ENCODE data around the gene AFF1. TPM values are rescaled to one million over a fixed set of nuclear protein-coding genes. Genes with fewer than 3 reads are reported as not detected.

The AFF1 gene
- total RNA-seq, 1 experiment from 2014 or later: 93.4 TPM

GRCh38 chr4:86976801-86977485 is 42.1 kb downstream of the AFF1 start:
- Mint-ChIP-seq H3K9me3 (no peaks in the 10 kb centered on the region), H3K4me1 (peaks cover 58% of the 10 kb centered on the region), H3K27ac (no peak overlapping the region; the same call in 1 of the 2 replicates), H3K4me3 (no peak overlapping the region), H3K27me3 (ENCODE audit: low read depth) (no peaks in the 10 kb centered on the region), H3K36me3 (peaks cover 2% of the 10 kb centered on the region)
- TF ChIP-seq EMX1 (CRISPR knock-in tag; IDR thresholded peaks at IDR 0.05): no peak
- TF ChIP-seq MYBL2 (CRISPR knock-in tag; IDR thresholded peaks at IDR 0.05): no peak
- no peak for TF ChIP-seq ELF4 (CRISPR knock-in tag; IDR thresholded peaks at IDR 0.05; ENCODE audit: low read depth)
- TF ChIP-seq NR3C1 (CRISPR knock-in tag; conservative IDR thresholded peaks at IDR 0.05; ENCODE audit: low read depth): no peak
- ChIA-PET POLR2A (no interaction called here), CTCF (no interaction called here)
- DNase-seq (ENCODE audit: low spot score): no peak
- no peak for ATAC-seq

GRCh38 chr4:86977621-86978184 is 42.9 kb downstream of the AFF1 start:
- POLR2A ChIA-PET: no interaction called here
- Mint-ChIP-seq H3K27me3 (ENCODE audit: low read depth) (no peaks in the 10 kb centered on the region), H3K27ac (peak overlapping the region; percentile 89), H3K9me3 (no peaks in the 10 kb centered on the region), H3K4me1 (peaks cover 56% of the 10 kb centered on the region), H3K4me3 (no peak overlapping the region), H3K36me3 (peaks cover 4% of the 10 kb centered on the region)
- CTCF ChIA-PET: interaction anchor here (1.8 kb wide), 1 partner anchor 43 kb away, joined by 5 read pairs; the partner anchor contains the start of gene AFF1
- DNase-seq (ENCODE audit: low spot score): no peak
- ATAC-seq: no peak
- no peak for TF ChIP-seq ATF2 (CRISPR knock-in tag; IDR thresholded peaks at IDR 0.05; ENCODE audit: borderline replicate concordance, low read depth)
- TF ChIP-seq GABPB1 (CRISPR knock-in tag; IDR thresholded peaks at IDR 0.05): peak; percentile 26; the same call in 1 of the 2 replicates

- peak overlapping the region; percentile 80 for H3K27ac Mint-ChIP-seq
- ChIA-PET POLR2A (no interaction called here), CTCF (interaction anchor here (1.8 kb wide), 1 partner anchor 44 kb away, joined by 5 read pairs; the partner anchor contains the start of gene AFF1)
- TF ChIP-seq ZNF317 (CRISPR knock-in tag; IDR thresholded peaks at IDR 0.05; ENCODE audit: borderline replicate concordance, low read depth) (no peak), OVOL2 (CRISPR knock-in tag; IDR thresholded peaks at IDR 0.05; ENCODE audit: borderline replicate concordance) (no peak), ZMAT4 (CRISPR knock-in tag; IDR thresholded peaks at IDR 0.05) (no peak), MYBL2 (CRISPR knock-in tag; IDR thresholded peaks at IDR 0.05) (no peak), RORB (CRISPR knock-in tag; IDR thresholded peaks at IDR 0.05) (no peak), NR2C2 (CRISPR knock-in tag; IDR thresholded peaks at IDR 0.05) (no peak), USF1 (CRISPR knock-in tag; IDR thresholded peaks at IDR 0.05) (no peak), TEAD4 (CRISPR knock-in tag; IDR thresholded peaks at IDR 0.05) (no peak), PRRX2 (CRISPR knock-in tag; IDR thresholded peaks at IDR 0.05) (no peak), FOXJ3 (CRISPR knock-in tag; IDR thresholded peaks at IDR 0.05; ENCODE audit: borderline replicate concordance) (no peak), ZNF281 (CRISPR knock-in tag; IDR thresholded peaks at IDR 0.05) (no peak), PRDM15 (CRISPR knock-in tag; IDR thresholded peaks at IDR 0.05) (no peak), PREB (CRISPR knock-in tag; IDR thresholded peaks at IDR 0.05; ENCODE audit: borderline replicate concordance) (no peak)
- H3K27me3 Mint-ChIP-seq (ENCODE audit: low read depth): no peaks in the 10 kb centered on the region
- H3K4me3 Mint-ChIP-seq: no peak overlapping the region
- ATAC-seq: no peak
- no peak for DNase-seq (ENCODE audit: low spot score)
- H3K9me3 Mint-ChIP-seq: no peaks in the 10 kb centered on the region
- peaks cover 4% of the 10 kb centered on the region for H3K36me3 Mint-ChIP-seq
- peaks cover 46% of the 10 kb centered on the region for H3K4me1 Mint-ChIP-seq
Measured at GRCh38 chr4:86978709-86979108, 43.9 kb downstream of the AFF1 start.

Measured in WTC11 (cell line).